Stimulated activated CD4-positive, alpha-beta T cell treated with anti-CD3 and anti-CD28 coated beads, Interleukin-4, amount 100 ng/mL, for 1 hour (primary cell): ENCODE data around the gene CST9L.

Source experiments
- DNase-seq: peaks from one replicate; pipeline ENCODE4 v3.0.0-alpha.2; 2020

CST9L gene, protein sequence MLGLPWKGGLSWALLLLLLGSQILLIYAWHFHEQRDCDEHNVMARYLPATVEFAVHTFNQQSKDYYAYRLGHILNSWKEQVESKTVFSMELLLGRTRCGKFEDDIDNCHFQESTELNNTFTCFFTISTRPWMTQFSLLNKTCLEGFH

DNA sequence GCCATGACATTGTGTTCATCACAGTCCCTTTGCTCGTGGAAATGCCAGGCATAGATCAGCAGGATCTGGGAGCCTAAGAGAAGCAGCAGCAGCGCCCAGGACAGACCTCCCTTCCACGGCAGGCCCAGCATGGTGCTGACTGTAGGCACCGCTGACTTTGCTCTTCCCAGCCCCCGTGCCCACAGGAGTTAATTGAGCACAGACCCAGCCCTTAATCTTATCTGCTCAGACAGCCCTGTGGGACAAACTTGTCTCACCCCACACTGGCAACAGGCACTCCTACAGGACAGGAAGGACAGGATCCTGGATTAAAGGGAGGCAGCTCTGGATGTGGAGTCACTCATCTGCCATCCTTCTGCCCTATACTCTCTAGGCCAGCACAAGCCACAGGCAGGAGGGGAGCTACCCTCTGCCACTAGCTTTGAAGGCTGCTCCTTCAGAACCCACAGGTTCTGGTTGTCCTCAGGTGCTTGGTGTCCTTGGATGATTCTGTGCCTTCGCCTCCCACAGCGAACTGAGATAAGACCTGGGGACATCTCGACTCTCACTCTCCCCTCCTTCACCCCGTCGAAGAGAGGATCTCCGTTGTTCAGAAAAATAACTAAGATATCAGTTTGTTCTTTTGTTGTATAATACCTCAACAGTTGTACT is at the start of gene CST9L:
TSS of gene CST9L (minus strand) at position 165 of the 651 bp plus-strand sequence. CDS start at position 131, 34 bp downstream.
- DNase-seq: no peak

DNA sequence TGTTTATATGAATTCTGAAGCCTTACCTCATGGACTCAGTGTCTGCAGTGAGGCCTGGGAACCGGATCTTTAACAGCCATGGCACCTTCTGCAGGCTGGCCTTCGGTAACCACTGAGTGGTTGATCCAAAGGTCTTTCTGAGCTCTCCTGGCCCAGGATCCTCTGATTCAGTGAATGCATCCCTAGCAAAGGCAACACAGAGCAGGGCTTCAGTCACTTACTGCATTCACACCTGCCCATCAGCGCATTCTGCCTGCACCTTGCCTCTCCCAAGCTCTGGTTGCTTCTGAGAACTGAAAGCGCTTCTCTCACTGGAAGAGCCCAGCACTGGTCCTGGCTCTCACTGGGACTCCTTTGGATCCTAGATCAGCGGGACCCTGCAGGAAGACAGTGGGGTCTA is 45.9 kb upstream of the CST9L start:
- no peak for DNase-seq

DNA sequence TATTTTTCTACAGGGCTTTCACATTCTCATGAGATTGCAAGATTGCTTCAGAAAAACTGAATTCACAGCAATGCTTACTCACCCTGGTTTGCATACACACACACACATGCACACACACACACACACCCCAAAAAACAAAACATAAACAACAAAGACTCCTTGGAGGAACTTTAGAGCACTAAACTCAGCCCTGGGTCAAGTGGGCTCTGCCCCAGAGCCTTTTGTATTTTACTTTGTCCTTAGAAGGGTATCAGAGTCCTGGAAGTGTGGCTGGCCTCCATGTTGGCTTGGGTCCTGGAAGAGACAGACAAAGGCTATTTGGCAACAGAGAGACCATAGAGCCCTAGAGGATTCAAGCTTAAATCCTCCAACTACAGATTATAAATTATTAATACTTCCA is 45.4 kb upstream of the CST9L start:
- DNase-seq: no peak

DNA sequence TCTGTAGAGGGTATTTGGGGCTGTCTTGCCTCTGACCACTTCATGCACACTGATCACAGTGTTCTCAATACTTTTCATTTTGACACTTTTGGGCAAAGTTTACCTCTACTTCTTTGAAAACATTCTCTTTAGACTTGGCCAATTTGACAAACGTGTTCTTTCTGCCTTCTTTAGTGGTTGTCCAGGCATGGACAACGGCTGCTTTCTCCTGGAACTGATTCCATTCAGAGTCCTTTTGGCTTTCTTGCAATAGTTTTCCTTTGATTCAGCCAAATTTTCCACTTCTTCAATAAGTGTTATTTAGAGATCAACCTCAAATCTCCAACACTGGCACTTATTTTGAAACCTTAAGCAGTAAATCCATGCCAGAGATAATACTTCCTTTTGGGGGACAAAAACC is 44.1 kb upstream of the CST9L start:
- no peak for DNase-seq

DNA sequence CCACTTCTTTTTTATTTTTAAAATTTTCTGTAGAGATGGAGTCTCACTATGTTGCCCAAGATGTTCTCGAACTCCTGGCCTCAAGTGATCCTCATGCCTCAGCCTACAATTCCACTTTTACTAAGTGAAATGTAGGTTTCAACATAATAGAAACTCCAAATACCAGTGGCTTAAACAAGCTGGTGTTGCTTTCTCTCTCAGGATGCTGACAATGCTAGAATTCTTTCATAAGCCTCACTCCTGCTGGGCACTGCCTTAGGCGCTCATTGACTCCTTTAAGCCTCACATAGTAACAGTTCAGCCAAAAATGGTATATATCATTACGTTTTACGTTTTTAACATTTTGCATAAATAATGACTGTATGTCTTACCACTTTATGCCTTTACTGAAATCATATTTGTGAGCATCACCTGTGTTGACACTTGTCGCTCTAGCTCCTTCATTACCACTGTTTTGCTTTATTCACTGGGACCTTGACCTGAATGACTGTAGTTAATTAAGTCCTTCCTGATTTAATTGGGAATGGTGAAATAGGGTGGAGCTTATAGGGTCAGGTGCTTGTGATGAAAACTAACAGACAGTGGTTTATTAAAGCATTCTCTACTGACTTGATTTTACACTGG is 41.3 kb upstream of the CST9L start:
- no peak for DNase-seq

- no peak for DNase-seq
These were observed 40.1 kb upstream of the CST9L start for GRCh38 chr20:23608251-23608846.

- DNase-seq: no peak
These were observed 39.4 kb upstream of the CST9L start for GRCh38 chr20:23607497-23608245.

DNA sequence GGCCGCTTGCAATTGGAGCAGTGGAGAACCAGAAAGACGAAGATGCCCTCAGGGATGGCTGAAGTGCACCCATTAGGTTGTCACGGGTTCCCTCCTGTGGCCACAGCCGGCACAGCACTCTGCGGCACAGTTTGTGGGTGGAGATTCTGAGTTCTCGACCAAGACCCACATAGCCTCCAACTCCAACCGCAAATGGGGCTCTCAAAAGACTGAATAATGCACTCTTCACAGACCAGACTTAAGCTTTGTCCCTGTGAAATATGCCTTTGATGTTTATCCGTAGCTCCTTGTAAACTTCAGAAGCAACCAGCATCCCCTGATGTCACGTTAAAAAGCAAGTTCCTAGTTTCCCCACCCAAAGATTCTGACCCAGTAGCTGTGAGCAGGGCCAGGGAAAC is 38.4 kb upstream of the CST9L start:
- DNase-seq: peak; percentile 68

- DNase-seq: no peak
These were observed 37.8 kb upstream of the CST9L start, which contains the start of gene CST9 for GRCh38 chr20:23605867-23606651. Gene CST9, minus strand, starts transcription at chr20:23605917. Its CDS starts 53 bp downstream, at chr20:23605864.

GRCh38 chr20:23604306-23604705 is 36.0 kb upstream of the CST9L start:
- DNase-seq: no peak

GRCh38 chr20:23603321-23603720 is 35.0 kb upstream of the CST9L start:
- DNase-seq: no peak

DNA sequence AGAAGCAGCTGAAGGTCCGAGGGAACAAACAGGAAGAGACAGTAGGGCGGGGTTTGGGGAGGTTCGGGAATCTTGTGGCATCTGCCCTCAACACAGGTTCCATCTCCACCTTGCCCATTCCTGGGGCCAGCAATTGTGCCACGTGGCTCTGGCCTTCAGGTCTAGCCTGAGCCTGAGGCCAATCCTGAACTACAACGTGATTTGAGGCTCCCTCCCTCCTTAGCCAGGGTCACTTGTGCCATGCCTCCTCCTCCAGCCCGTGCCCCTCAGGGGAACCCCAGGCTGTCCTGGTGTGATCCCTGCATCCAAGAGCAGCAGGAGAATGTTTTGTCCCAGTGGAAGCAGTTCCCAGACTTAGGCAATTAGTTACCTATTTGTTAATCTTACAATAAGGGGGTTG is 34.4 kb upstream of the CST9L start:
- DNase-seq: no peak

GRCh38 chr20:23602241-23602640 is 34.0 kb upstream of the CST9L start:
- DNase-seq: no peak

DNA sequence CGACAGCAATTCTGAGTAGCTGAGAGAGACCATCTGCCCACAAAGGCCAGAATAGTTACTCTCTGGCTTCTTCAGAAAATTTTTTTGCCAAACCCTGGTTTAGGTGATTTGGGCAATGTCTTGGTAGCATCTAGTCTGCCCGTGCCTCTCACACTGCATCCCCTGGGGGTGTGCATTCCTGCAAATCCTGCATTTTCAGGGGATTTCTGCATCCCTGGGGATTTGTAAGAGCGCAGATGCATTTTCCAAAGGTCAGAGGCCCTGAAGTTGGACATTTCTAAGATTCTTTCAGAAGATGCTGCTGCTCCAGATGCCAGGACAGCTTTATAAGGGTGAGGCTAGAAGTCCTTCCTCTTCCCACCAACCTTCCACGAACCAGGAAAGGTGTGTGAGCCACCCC is 33.4 kb upstream of the CST9L start:
- no peak for DNase-seq

DNA sequence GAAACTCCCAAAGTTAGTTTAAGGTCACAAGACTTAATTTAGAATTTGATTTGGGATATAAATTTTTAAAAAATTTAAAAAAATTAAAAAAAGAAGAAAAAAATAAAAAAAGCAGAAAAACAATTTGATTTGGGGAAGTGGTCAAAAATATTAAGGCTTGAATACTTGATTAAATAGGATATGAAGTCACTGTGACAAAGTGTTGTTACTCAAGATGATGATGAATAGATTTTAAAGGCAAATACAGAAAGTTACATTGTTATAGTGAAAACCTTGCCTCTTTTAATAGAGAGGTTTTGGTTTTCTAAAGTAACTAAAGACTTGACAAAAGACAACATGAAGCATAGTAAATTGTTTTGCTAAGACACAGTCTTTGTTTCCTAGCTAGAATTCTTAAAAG is 30.2 kb upstream of the CST9L start:
- no peak for DNase-seq

DNA sequence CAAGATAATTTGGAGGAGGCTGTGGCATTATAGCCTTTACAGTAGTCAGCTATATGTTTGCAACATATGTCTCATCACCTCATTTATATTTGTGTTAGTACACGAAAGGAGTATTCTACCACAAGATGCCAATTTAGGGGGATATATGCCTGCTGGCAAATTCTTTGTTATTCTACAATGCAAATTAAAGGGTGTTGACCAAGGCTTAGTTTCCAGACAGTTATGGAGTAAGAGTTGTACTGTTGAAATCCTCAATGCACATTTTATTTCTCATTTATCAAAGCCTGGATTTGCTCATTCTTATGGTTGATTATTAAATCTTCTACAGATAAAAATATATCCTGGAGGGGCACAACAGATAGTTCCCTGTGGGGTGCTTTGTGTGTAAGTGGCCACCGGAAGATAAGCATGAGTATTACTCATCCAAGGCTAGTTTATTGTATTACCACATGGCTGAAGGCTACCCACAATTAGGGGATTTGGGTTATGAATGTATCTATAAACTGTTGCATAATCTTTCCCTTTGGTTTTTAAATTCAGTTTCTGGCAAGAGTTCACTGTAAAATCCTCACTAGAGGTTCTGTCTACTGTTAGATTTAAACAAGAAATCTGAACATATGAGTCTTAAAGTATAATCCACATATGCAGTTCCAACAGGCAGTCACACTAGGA is 28.4 kb upstream of the CST9L start:
- no peak for DNase-seq

DNA sequence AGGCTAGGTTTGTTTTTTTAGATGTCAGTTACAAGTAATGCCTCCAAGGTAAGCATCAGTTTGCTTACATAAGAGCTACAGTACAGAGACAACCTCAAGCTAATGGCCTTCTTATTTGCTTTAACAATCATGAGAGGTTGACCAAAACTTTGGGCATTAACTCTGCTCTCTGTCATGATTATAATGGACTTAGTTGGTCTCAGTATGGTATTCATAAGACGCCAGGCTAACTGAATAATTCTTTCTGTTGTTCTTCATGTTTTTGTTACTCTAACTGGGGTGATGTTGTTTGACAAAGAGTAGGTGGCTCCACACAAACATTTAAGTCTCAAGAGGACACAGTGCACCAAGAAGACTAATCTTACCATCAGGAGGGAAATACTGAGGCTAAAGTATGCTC is 27.7 kb upstream of the CST9L start:
- no peak for DNase-seq

DNA sequence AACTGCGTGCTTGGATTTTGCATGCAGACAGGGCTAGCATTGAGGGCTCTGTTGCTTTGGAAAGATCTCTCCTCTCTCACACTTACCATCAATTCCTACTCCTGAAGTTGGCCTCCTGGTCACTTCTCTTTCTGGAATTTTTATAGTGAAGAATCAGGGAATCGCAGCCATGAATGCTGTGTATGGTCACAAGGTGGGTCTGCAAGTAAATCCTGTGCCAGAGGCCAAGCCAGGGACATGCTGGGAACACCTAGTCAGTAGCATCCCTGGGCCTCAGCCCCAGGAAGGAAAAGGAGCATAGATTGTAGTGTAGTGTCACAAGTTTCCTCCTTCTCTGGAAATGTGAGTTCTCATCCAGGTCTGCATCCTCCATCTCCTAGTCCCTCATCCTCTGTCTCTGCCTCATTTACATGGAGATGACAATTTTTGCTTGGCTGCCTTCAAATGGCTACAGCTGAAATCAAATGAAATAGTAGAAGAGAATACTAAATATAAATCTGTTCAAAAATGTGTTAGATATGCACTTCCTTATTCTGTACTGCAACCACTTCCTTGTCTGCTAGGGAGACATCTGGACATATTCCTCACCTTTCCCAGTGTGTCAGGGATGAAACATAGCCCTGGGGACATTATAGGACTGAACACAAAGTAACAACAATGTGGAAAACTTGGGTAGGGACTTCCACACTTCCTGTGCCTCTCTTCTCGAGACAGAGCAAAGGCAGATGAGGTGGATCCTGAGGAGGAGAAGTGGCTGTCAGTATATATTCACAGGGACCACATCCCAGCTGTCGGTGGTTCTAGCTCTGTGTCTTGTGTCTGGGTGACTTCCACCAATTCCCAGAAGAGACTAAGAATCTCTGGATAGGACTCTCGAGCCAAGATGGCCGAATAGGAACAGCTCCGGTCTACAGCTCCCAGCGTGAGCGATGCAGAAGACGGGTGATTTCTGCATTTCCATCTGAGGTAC is 20.4 kb upstream of the CST9L start:
- no peak for DNase-seq

- no peak for DNase-seq
These were observed 19.3 kb upstream of the CST9L start for GRCh38 chr20:23587631-23588030.

DNA sequence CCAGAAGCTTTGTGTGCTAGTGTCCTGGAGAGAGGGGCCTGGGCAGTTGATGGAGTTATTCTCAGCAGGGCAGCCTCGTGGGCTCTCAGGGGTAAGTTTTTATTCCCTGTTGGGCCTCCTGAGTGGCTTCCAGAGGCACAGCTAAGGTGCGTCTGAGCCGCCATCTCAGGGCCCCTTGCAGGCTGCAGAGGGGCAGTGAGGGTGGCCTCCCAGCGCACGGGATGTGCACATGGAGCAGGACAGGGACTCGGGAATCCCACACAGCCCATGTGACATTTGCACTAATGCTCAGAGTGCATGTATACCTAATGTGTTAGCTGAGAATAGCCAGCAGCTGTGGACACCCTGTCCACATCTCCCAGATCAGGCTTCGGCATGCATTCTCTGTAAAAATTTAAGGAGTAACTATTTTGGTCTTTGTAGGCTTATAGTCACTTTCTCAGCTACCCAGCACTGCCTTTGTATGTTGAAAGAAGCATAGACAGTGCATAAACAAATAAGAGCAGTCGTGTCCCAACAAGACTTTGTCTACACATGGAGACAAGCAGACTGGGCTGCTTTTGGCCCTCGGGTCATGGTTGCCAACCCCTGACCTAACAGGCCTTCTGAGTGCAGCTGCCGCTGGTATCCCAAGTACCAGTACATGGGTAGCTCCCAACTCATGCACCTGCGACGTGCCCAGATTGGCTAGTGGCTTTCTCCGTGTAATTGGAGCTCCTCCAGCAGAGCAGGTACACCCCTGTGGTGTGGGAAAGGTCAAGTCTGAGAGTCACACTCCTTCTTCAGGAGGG is 18.6 kb upstream of the CST9L start:
- no peak for DNase-seq
